HepG2 (cell line): ENCODE results near the gene ITPR1. TPM values are rescaled to one million over a fixed set of nuclear protein-coding genes. Genes with fewer than 3 reads are reported as not detected.

ENCODE experiments used
- ATAC-seq: fragments of 200-7000 bp; cut with Tn5 transposase; 3 replicates; pipeline ENCODE4 v1.9.1; 2020; ENCODE audit warnings: mild to moderate bottlenecking, moderate library complexity
- BruUV-seq: library from RNA; stranded (reverse); fragments of 400-500 nt; replicated peaks from 2 replicates; lab custom pipeline; 2021; lab: Mats Ljungman, UMichigan
- CTCF ChIA-PET: fragments of 300-600 bp; formaldehyde crosslinking; extraction: SDS; loops from one replicate; lab custom pipeline; 2021; ENCODE audit warnings: low total read pairs, inconsistent platforms, low intra/inter-chr PET ratio; lab: Yijun Ruan, JAX
- POLR2A ChIA-PET: fragments of 350-600 bp; sonication (Branson Sonifier 250); formaldehyde crosslinking; loops from one replicate; lab custom pipeline; 2020; ENCODE audit warnings: antibody characterized with exemption, inconsistent platforms; lab: Yijun Ruan, JAX
- DNase-seq: peaks from one replicate; pipeline ENCODE4 v3.0.0-alpha.2; 2015; ENCODE audit warnings: low spot score
- FAIRE-seq: peaks from 3 replicates; lab custom pipeline; 2011; peaks lifted over from hg19 to GRCh38; lab: Jason Lieb, UNC
- H2AFZ ChIP-seq: one replicate; pipeline ENCODE4 v1.6.1; 2011; ENCODE audit warnings: low read length, inconsistent platforms
- H3K27ac ChIP-seq: fragments of 300-600 bp; 3 replicates; pipeline ENCODE4 v1.8.0; 2011; ENCODE audit warnings: mixed run types, mild to moderate bottlenecking, mixed read lengths, low read length, inconsistent platforms; ENCODE audit not compliant: insufficient read depth; ENCODE audit errors: extremely low read length
- H3K27me3 ChIP-seq, 2 experiments: fragments of 200-600 bp in 1 of 2; 2 replicates in 1 of 2; 3 replicates in 1 of 2; pipeline versions ENCODE4 v1.6.0 to v1.8.0; 2011; ENCODE audit warnings: low read length in 2 of 2, mild to moderate bottlenecking in 2 of 2, moderate library complexity in 2 of 2, inconsistent platforms in 1 of 2; ENCODE audit not compliant: insufficient read depth in 2 of 2, control insufficient read depth in 1 of 2
- H3K36me3 ChIP-seq, 2 experiments: fragments of 200-600 bp in 1 of 2; replicated peaks in 1 of 2; 2 replicates in 1 of 2; 3 replicates in 1 of 2; pipeline versions ENCODE4 v1.5.1 to v1.8.0; 2011; ENCODE audit warnings: low read length in 2 of 2, inconsistent platforms in 1 of 2; ENCODE audit not compliant: insufficient read depth in 2 of 2, control insufficient read depth in 1 of 2
- H3K4me1 ChIP-seq: 2 replicates; pipeline ENCODE4 v1.5.1; 2012; ENCODE audit warnings: low read length, inconsistent platforms; ENCODE audit not compliant: insufficient read depth
- H3K4me2 ChIP-seq: 2 replicates; pipeline ENCODE4 v1.6.0; 2011; ENCODE audit warnings: low read depth, low read length, inconsistent platforms
- H3K4me3 ChIP-seq, 3 experiments: fragments of 200-600 bp in 1 of 3; sonication (generic), shearing (Covaris generic) in 1 of 3; replicated peaks in 1 of 3; 2 replicates each; pipeline ENCODE4 v1.5.1; 2011 to 2016; ENCODE audit warnings: low read length in 3 of 3, inconsistent platforms in 2 of 3, low read depth in 2 of 3, mild to moderate bottlenecking in 2 of 3, control low read depth in 1 of 3, mixed read lengths in 1 of 3; ENCODE audit not compliant: insufficient read depth in 1 of 3
- H3K79me2 ChIP-seq: one replicate; pipeline ENCODE4 v1.6.1; 2011; ENCODE audit warnings: low read length, inconsistent platforms; ENCODE audit not compliant: insufficient read depth
- H3K9ac ChIP-seq: 2 replicates; pipeline ENCODE4 v1.6.0; 2011; ENCODE audit warnings: mild to moderate bottlenecking, low read depth, low read length, inconsistent platforms; ENCODE audit not compliant: insufficient read depth
- H3K9me3 ChIP-seq: 2 replicates; pipeline ENCODE4 v1.5.1; 2012; ENCODE audit warnings: mild to moderate bottlenecking, low read length
- H4K20me1 ChIP-seq: 2 replicates; pipeline ENCODE4 v1.6.0; 2011; ENCODE audit warnings: inconsistent platforms, mild to moderate bottlenecking, low read length, moderate library complexity; ENCODE audit not compliant: insufficient read depth
- ATF4 ChIP-seq, 2 experiments: fragments of 450-650 bp in 1 of 2; sonication (generic) in 1 of 2; formaldehyde crosslinking; IDR thresholded peaks; 2 replicates each; pipeline versions ENCODE4 v1.5.0 to v1.8.0; 2020 to 2022; ENCODE audit warnings: mild to moderate bottlenecking in 1 of 2, missing genetic modification reagents in 1 of 2
- CSRNP1 ChIP-seq: sonication (generic); formaldehyde crosslinking; IDR thresholded peaks from 2 replicates; pipeline ENCODE4 v1.8.1; 2023; ENCODE audit warnings: mild to moderate bottlenecking, missing genetic modification reagents
- HOXD1 ChIP-seq: sonication (generic); formaldehyde crosslinking; IDR thresholded peaks from 2 replicates; pipeline ENCODE4 v1.5.0; 2020; ENCODE audit warnings: missing genetic modification reagents
- RFX3 ChIP-seq: IDR thresholded peaks from 2 replicates; pipeline ENCODE4 v1.6.1; 2016; ENCODE audit warnings: missing biosample characterization, missing genetic modification reagents
- TBX3 ChIP-seq: fragments of 450-650 bp; IDR thresholded peaks from 2 replicates; pipeline ENCODE4 v1.6.1; 2017; ENCODE audit warnings: antibody characterized with exemption, mild to moderate bottlenecking, inconsistent platforms, borderline replicate concordance
- THRA ChIP-seq: sonication (generic); formaldehyde crosslinking; IDR thresholded peaks from 2 replicates; pipeline ENCODE4 v1.4.0; 2020; ENCODE audit warnings: missing genetic modification reagents, borderline replicate concordance
- ZBTB25 ChIP-seq: IDR thresholded peaks from 2 replicates; pipeline ENCODE4 v1.6.1; 2018; ENCODE audit warnings: missing genetic modification reagents
- ZBTB43 ChIP-seq: sonication (generic); formaldehyde crosslinking; conservative IDR thresholded peaks from 2 replicates; pipeline ENCODE4 v1.4.0; 2020; ENCODE audit warnings: missing genetic modification reagents
- ZNF18 ChIP-seq: sonication (generic); formaldehyde crosslinking; IDR thresholded peaks from 2 replicates; pipeline ENCODE4 v1.8.0; 2022; ENCODE audit warnings: mild to moderate bottlenecking, missing genetic modification reagents; ENCODE audit not compliant: insufficient replicate concordance
- ZNF605 ChIP-seq: sonication (generic); formaldehyde crosslinking; IDR thresholded peaks from 2 replicates; pipeline ENCODE4 v1.8.0; 2022; ENCODE audit warnings: mild to moderate bottlenecking, missing genetic modification reagents
- WGBS: methylation state at CpG from one replicate; pipeline ENCODE4 v1.1.6; 2017; ENCODE audit warnings: low lambda C conversion rate; 5-methylcytosine and 5-hydroxymethylcytosine counted together
- in situ Hi-C: cut with HindIII; loops from 2 replicates; pipeline ENCODE4 v1.10.0; 2017; ENCODE audit warnings: low pct_unique_long_range_greater_than_20kb; ENCODE audit not compliant: extremely low pct_ligation_motif_present
- intact Hi-C: fragments of 100-400 bp; cut with micrococcal nuclease; formaldehyde crosslinking; loops from one replicate; pipeline ENCODE4 v1.10.0; 2022; ENCODE audit not compliant: unreplicated experiment
- polyA plus RNA-seq, 8 experiments: library from polyadenylated mRNA; depleted of rRNA in 3 of 8; stranded (reverse) in 7 of 8; unstranded in 1 of 8; fragments of >200 nt; fragmentation: Illumina TruSeq in 4 of 8; extraction: Trizol in 4 of 8; gene quantifications; 2 replicates each; pipeline versions ENCODE4 v1.2.1 to v1.2.3, GENCODE V29; 2011 to 2016; ENCODE audit warnings: low read depth in 4 of 8, missing spikeins in 1 of 8, mixed read lengths in 1 of 8; ENCODE audit not compliant: insufficient read depth in 1 of 8
- total RNA-seq, 5 experiments: library from RNA; depleted of rRNA; stranded (reverse); fragments of >200 nt; fragmentation: Illumina TruSeq; extraction: Trizol; gene quantifications; 2 replicates each; pipeline ENCODE4 v1.2.3, GENCODE V29; 2016; ENCODE audit warnings: low read depth in 1 of 5

Gene ITPR1
- total and polyA plus RNA-seq, 2 of the 13 experiments (the other 11 are each of a cell fraction or from before 2014, with no cell fraction given), result 10.0 to 11.4 TPM

GRCh38 chr3:4776980-4777581 is 283.9 kb downstream of the ITPR1 start:
- POLR2A ChIA-PET, result no interaction called here
- no peak overlapping the region for H3K9ac ChIP-seq
- intact Hi-C loops, result no loop called here
- peaks cover 0 to 7% of the 10 kb centered on the region in 2 experiments; a peak in 3 of 5 replicates for H3K36me3 ChIP-seq
- FAIRE-seq (no peak), DNase-seq (no peak)
- no peaks in the 10 kb centered on the region for H3K79me2 ChIP-seq
- no peaks in the 10 kb centered on the region for H3K9me3 ChIP-seq
- no peak overlapping the region for H3K27ac ChIP-seq
- no peaks in the 10 kb centered on the region for H4K20me1 ChIP-seq
- no peak overlapping the region for H3K4me3 ChIP-seq
- H2AFZ ChIP-seq, result no peak overlapping the region
- no peak overlapping the region for H3K4me2 ChIP-seq
- WGBS, result 82% methylated on average over 5 of the region's 5 CpGs
- H3K4me1 ChIP-seq, result peaks cover 15% of the 10 kb centered on the region
- no peaks in the 10 kb centered on the region for H3K27me3 ChIP-seq
- no peak for TF ChIP-seq HOXD1 (CRISPR knock-in tag)
- TF ChIP-seq ATF4 (CRISPR knock-in tag; IDR thresholded peaks at IDR 0.05), result no peak
- TF ChIP-seq THRA (CRISPR knock-in tag), result no peak
- no peak for TF ChIP-seq TBX3
- no peak for TF ChIP-seq CSRNP1
- TF ChIP-seq RFX3 (CRISPR knock-in tag), result no peak
- no peak for TF ChIP-seq ZNF18 (CRISPR knock-in tag)
- no peak for TF ChIP-seq ZNF605
- no peak for TF ChIP-seq ZBTB43 (CRISPR knock-in tag)
- TF ChIP-seq ZBTB25 (CRISPR knock-in tag), result no peak
- TF ChIP-seq, all 625 proteins: peak for 0
- no TSS peak for BruUV-seq
- in situ Hi-C loops, result no loop called here
- CTCF ChIA-PET, result no interaction called here
- no peak for ATAC-seq
